Measurements from ENCODE around the gene POU3F3.

The POU3F3 gene

DNA sequence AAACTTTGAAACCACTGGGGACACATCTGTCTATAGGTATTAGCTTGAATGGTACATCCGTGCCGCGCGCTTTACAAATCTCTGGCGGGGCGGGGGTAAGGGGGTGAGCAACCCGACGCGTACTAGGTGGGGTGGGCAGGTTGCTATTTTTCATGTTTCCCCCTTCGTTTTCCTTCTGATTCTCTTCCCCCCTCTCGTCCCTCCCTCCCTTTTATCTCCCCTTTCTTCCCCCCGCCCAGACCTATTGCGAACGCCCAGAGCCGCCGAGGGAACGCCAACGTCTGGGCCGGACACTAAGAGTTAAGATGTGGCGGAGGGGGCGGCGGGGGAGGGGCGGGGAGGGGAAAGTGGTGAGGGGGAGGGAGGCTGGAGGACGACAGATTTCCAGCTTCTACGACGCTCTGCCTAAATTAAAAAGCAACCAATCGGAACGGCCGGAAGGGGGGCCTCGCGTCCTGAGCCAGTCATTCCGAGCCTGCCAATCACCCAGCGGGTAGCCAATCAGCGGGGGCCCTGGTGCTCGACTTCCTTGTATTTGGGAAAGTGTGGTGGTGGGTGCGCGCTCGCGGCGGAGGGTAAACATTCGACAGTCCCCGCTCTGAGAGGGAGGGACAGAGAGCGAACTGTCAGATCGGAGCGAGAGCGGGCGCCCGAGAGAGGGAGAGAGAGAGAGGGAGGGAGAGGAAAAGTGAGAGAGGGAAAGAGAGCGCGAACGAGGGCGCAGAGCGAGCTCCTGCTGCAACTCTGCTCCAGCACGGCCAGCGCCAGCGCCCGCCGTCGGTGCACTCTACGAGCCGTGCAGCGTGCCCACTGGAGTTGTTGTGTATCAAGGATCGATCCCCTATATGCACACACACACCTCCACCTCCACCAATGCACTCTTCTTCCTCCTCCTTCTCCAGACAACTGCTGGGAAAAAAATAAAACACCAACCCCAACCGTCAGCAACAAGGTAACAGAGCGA lies at the start of gene POU3F3:
POU3F3 (plus strand) TSS at position 582 of the 964 bp plus-strand sequence. CDS start 1,396 bp downstream, outside the sequence.
- DNase-seq: no peak

GRCh38 chr2:104804148-104804890 lies 49.6 kb upstream of the POU3F3 start:
- no peak for DNase-seq

- DNase-seq: no peak
These were observed 41.6 kb upstream of the POU3F3 start for GRCh38 chr2:104812286-104812685.

- DNase-seq: no peak
These were observed 37.8 kb upstream of the POU3F3 start for GRCh38 chr2:104816143-104816542.

GRCh38 chr2:104818264-104818663 lies 35.7 kb upstream of the POU3F3 start:
- DNase-seq: no peak

- DNase-seq: no peak
These were observed 33.8 kb upstream of the POU3F3 start for GRCh38 chr2:104820126-104820525.

DNA sequence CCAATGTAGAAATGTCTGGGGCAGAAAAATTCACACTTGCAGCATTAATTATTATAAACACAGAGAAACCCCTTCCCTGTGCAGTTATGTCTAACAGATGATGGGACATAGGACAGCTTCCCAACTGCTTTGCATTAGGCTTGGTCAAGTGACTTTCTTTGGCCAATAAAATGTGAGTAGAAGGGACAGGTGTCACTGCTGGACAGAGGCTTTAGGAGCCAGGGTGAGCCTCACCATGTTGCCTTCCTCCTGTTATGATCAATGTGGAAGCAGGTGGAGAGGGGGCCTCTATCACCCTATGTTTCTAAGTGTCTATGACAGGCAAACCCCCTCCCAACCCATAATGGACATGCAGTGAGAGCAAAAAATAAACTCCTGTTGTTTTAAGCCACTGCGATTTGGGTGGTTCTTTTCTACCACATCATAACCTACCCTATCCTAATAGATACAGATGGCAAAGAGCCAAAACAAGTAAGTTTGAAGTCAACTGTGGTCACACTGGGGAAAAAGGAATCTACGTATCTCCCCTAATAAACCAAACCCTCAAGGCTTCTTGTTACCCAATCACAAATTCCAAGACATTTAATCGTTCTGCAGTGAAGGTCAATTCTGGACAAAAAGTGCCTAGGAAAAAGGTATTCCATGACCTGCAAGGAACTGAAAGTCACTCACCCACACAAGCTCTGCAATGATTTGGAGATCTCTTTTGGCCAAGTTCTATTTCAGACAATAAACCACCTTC lies 28.6 kb upstream of the POU3F3 start:
- DNase-seq: no peak

DNA sequence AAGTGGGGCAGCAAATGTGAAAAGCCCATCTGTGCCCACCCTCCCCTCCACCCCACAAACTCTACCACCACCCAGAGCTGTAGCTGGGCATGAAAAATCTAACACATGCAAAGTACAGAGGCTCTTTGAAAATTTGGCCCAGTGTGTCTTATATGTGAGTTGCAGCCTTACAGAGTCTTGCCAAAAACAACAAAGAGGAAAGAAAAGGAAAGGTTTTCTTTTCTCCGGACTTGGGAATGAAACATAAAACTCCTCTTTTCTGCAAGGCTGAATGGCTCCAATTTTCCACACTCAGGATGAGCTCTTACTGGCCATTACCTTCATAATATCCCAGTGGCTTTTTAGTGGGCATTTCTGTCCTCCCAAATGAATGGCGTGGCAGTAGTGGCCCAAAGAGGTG lies 27.9 kb upstream of the POU3F3 start:
- DNase-seq: no peak

DNA sequence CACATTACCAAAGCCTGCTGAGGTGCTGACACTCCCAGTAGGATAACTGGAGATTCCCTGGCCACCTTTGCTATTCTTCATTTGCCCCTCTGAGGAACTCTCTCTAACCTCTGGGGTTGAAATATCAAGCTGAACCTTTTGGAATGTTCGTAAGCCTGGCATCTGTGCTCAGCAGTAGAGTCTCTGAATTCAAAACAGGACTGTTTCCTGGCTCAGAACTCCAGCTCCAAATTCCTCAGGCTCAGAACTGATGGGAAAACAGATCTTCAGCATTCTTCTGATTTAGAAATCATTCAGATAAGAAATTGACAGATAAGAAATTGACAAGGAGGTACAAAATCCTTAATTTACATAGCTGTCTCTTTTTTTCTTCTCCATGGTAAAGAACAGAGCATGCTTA lies 22.2 kb upstream of the POU3F3 start:
- DNase-seq: no peak

DNA sequence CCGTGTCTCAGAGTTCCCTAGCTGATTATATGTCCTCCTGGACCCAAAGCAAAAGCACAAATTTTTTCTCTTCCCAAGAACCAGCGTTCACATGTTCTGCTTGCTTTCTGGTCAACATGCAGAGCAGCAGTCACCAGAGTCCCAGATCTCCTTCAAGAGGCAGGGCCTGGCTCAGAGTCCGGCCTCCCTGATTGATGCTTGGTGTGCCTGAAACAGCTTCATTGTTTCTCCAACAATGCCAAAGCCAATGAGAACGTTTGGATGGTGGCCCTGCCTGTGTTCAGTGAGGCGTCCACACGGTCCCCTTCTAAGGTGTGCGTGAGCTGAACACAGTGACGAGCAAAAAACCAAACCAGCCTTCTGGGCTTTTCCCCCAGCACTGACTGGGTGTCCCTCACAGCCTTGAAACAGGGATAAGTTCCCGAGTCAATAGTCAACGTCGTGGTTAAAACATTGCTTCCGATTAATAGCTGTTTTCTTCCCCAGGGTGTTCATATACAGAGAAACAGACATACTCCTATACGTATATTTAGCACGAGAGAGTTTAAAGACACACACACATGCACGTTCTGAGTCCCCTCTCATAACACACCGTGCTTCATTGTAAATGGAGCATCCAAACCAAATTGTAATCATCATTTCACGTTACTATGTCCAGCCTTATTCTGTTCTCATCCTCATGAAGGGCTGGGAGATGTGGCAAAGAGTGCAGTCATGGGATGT lies 19.3 kb upstream of the POU3F3 start:
- DNase-seq: no peak

DNA sequence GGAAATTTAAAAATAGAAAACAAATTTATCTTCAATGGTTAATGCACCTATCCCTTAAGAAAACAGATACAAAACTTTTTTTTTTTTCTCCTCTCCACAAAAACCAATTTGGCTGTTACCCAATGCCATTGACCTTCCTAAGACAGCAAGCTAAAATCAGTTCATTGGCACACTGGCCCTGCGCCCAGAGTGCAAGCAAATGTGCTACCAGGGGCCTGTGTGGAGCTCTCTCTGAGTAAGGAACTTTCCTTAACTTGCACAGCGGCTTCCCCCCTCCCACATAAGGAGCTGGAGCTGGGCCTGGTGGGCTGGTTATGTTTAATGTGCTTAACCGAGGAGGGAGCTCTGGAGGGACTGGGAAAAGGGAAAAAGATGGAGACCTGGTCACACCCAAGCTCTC lies 17.6 kb upstream of the POU3F3 start:
- no peak for DNase-seq

DNA sequence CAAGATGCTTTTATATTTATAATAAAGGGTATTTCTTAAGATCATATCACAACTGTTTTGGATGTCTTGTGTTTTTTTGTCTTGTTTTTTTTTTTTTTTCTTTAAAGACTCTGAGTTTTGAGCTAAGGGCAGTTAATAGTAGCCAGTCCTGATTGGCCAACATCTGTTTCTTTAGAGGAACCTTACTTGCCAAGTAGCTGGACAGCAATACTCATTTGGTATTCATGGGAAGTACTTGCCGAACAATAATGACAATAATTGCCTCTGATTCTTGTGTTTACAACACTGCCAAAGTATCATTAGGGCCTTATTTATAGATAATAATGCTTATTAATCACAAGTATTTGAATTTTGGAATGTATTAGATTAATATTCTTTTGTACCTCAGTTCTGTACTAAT lies 17.1 kb upstream of the POU3F3 start:
- no peak for DNase-seq

DNA sequence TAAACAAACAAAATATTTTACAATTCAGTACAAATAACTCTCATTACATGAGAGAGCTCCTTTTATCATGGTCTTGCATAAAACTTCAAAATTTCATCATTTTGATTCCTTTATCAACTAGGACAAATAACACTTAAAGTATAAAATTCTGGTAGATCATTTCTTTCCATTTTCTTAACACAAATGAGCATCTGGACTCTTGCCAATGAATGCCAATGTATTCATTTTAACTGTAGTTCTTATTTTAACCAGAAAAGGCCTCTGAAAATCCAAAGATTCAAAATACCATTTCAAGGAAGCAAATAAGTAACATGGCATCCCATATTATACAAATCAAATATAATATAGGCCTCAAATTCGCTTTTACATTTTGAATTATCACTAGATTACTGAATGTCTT lies 13.8 kb upstream of the POU3F3 start:
- no peak for DNase-seq

DNA sequence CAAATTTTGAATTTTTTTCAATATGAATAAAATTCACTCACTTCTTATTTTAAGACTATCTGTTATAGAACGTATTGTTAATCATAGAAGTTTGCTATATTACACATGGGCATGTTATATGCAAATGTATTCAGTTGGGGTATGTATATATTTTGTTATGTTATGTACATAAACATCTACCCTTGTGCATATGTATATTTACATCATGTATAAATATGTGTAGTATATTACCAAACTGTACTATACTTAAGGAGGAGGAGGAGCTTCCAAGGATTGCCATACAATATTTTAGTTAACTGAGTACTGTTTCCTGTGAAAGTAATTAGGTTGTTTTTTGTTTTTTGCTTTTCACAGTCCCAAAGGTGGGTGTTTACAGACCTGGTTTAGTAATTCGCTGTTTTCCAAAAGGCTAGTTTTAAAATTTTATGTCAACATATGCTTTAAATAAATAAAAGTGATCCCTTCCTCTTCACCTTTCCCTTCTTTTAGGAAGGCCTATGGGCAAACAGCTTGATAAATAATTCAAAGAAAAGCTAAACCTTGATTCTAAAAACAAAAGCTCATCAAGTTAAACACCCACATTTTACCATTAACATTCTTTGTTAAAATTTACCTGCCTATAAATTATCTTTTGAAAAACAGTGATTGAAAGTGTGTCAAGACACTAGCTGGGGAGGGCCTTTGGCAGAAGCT lies 12.9 kb upstream of the POU3F3 start:
- no peak for DNase-seq

- no peak for DNase-seq
These were observed 12.2 kb upstream of the POU3F3 start for GRCh38 chr2:104841744-104842143.

GRCh38 chr2:104844807-104845551 lies 8.9 kb upstream of the POU3F3 start:
- no peak for DNase-seq

DNA sequence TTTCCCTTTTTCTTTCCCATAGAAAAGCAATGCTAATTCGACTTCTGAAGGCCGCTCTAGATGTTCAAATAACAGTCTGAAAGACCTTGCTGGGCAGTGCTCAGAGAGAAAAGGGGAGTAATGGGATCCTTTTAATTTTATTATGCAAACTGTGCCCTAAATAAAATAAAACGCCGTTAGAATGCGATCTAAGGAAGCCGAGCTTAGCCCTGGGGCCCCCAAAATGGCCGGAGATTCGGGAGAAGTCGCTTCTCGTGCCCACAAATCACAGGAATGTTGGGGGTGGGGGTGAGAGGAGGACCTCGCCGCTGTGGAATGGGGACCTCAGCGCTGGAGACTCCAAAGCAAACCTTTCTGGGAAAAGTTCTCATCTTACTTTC lies 8.4 kb upstream of the POU3F3 start:
- no peak for DNase-seq

DNA sequence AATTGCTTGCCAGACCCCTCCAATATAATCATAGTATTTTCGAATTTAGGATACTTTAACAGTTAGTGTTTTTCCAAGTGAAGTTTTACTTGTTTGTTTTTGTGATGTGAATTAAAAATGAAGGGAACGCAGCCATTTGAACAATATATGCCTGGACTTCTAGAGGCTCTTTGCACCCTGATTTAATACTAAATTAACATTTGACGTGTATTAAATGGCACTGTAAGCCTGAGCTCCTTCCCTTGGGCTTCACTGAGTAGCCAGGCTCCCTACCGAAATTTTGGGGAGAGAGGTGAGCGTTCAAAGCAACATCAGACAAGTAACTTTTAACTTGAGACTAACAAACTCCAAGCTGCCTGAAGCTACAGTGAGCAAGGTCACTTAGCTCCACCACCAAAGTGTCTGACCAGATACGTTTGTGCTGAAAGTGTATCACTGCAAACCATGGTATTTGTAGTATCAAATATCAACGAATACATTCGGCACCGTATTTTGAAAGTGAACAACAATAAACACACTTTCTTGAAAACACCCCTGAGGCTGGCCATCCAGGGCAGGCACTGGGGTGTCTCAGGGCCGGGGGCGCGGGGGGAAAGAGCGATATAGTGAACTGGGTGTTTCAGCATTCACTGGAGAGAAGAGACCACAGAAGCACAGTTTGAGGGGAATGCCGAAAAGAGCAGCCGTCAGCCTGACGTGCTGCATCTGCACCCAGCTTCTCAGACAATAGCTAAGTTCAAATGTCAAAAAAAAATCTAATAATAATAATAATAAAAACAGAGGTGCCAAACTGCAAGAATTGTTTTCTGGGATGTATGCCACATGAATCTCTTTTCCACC lies 7.7 kb upstream of the POU3F3 start:
- DNase-seq: no peak

DNA sequence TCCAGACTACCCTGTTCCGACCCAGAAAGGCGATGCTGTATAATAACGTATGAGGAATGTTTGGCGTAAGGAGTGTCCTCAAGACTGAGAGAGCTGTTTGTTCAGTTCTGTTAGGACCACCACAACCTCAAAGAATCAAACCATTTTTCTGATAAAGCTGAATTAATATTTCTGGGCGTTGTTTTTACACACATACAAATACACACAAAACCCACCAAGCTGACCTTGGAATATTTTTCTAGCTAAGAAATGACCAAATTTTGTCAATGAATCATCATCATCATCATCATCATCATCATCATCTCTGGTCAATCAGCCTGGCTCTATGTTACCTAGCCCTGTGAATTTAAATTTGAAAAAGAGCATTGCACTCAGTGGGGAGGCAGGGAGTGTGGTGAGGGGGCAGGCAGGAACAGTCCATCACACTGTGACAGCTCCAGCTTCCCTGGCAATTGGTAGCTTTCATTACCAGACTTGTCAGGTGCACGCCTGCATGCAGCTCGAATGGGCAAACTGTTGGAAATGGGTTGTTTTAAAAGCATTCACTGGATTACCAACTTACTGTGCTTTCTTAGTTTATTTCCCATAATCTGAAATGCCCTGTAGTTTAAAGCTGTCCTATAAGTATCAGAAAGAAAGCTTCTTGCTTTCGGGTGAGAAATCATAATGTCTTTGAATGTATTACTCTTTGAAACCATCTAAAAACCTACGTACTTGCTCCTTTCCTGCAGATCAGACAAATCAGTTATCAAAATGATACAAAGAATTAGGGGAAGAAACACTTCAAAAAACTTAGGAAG lies 6.9 kb upstream of the POU3F3 start:
- no peak for DNase-seq

Data from kidney glomerular epithelial cell (primary cell).